T47D (cell line): ENCODE measurements around the gene WDR74.

Experiments
- DNase-seq, 2 experiments: peaks; one replicate each; pipeline versions ENCODE4 v3.0.0 to v3.0.0-alpha.2; 2011 to 2012; ENCODE audit warnings: low read depth in 1 of 2, low spot score in 1 of 2
- JUND ChIP-seq: IDR thresholded peaks from 2 replicates; pipeline ENCODE4 v1.6.1; 2012; ENCODE audit warnings: low read depth
- in situ Hi-C: cut with HindIII; loops from 2 replicates; pipeline ENCODE4 v1.10.0; 2016; ENCODE audit warnings: low sequenced_read_pairs, low pct_unique_long_range_greater_than_20kb

Gene WDR74

GRCh38 chr11:62811659-62812058 lies 27.7 kb downstream of the WDR74 start:
- in situ Hi-C loops, result no loop called here
- no peak for TF ChIP-seq JUND
- no peak for DNase-seq

- TF ChIP-seq JUND, result no peak
- in situ Hi-C loops, result no loop called here
These were observed 28.6 kb downstream of the WDR74 start for GRCh38 chr11:62810748-62811147.

DNA sequence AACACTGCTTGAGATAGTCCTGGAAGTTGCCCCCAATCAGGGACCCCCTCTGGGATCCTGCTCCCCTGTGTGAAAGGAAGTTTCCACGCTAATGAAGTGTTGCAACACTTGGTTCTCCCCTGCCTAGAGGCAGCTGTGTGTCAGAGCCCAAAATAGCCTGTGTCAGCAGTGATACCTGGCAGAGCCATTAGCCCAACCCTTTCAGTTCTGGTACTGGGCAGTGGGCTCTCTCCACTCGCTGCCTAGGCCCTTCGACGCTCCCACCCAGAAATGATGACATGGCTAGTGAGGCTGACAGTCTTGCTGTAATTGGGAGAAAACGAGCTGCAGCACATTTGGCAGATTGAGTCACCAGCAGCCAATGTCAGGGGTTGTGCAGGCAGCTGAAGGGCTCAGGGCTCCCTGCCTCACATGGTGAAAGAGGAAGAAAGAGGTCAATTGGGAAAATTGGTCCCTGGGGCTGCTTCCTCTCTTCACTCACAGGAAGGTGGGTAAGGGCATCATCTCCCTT lies 32.7 kb downstream of the WDR74 start:
- in situ Hi-C loops, result no loop called here
- TF ChIP-seq JUND, result no peak
- no peak for DNase-seq

More at GRCh38 chr11:62810748-62811147, 28.6 kb downstream of the WDR74 start:
- DNase-seq, result no peak

- in situ Hi-C loops, result no loop called here
- TF ChIP-seq JUND, result no peak
- no peak for DNase-seq
These were observed 33.4 kb downstream of the WDR74 start for GRCh38 chr11:62805961-62806441.

DNA sequence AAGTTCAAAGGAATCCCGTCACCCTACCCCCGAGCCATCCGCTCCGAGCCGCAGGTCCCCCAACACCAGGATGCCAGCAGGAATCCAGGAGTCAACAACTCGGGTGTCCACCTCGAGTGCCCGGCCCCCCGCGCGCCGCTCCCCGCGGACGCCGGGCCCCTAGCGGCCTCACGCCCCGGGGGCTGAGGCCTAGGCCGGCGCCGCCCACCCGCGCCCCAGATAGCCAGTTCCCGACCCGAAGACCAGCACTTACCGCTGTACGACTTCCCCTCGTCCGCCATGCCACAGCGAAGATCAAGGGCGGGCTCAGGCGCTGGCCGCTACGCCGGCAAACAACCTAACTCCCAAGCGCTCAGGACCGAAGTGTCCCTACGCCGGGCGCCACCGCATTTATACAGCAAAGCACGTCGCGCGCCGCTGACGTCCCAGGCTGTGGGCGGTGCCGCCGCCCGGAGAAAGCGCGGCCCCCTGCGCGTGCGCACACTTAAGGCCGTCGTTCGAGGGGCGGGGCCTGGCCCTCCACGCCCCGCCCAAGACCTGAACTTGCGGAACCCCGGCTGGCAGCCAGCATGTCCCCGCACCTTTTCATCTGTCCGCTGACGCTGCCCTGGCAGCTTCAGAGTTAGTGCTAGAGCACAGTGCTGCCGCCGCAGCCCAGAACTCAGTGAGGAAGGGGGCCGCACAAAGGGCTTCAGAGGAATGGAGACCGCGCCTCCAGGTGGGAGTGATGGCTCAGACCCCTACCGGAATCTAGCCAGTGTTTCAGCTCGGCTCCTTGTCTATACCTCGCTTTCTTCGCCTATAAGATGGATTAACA lies 34.1 kb downstream of the WDR74 start, which contains the start of gene NXF1:
Gene NXF1, minus strand, starts transcription at position 365 of the 817 bp plus-strand sequence. Its CDS starts 84 bp downstream, at position 281.
- peak; percentile 91 to 97 for DNase-seq
- TF ChIP-seq JUND, result peak; percentile 27; the same call in 1 of the 2 replicates
- in situ Hi-C loops, result no loop called here

DNA sequence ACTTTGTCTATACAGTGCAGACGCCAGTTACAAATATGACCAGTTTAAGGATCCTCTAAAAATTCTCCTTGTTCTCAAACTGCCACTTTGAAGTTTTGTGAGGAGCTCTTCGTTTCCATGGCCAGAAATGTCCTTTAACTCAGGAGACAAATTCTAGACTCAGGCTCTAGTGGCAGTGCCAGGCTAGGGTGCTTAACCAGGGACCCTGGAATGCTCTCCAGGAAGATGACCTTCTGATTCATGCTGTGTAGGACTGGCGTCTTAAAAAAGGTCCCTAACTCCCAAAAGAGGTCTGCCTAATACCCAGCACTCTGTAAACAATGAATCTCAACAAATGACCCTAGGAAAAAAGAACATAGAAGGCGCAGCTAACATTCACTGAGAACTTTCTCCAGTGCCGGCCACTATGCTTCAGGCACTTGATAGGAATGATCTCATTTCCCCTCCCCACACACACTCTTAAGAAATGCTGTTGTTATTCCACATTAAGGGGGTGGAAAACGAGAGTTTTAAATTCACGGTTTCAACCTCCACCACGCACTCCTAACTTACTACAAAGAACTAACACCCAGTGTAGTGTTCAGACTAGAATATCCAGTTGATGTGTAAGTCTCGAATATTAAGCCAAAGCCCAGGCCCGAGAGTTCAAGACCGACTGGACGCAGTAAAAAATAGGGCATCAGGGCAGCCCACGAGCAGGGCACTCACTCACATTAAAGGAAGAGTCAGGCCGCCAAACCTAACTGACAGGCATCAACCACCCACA lies 34.9 kb downstream of the WDR74 start:
- DNase-seq, result no peak
- in situ Hi-C loops, result no loop called here
- no peak for TF ChIP-seq JUND

DNA sequence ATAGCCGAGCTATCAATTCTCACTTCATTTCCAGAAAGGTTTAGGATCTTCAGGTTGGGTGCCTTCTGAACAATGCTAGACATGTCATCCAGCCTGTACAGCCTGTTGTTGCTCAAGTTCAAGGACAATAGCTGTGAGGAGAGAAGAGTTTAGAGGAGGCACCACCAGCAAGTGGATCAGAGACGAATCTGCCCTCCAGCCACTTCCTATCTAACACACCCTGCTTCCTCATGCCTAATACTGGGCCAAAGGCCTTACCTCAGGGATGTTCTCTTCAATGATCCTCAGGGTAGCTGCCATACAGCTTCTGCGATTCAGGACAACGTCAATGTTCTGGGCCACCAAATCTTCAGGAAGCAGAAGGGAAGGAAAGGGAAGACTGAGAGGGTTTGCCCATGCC lies 38.3 kb downstream of the WDR74 start:
- no peak for TF ChIP-seq JUND
- no peak for DNase-seq
- in situ Hi-C loops, result no loop called here

DNA sequence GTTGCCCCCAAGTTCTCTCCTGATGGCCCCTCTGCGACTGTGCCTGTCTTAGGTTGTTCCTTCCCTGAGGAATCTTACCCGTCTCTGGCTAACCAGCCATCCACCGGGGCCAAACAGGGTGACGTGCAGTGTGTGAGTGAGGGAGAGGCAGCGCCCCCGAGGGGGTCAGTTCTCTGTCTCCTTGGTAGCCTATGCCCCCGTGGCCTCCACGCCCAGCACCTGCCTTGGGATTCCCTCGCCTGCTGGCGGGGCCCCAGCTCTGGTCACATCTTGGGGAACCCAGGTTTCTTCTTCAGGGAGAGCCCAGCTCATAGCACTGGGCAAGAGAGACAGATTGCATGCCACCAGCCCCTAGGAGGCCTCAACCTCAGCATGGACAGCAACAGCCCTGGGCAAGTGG lies 39.9 kb downstream of the WDR74 start:
- in situ Hi-C loops, result no loop called here
- no peak for DNase-seq
- TF ChIP-seq JUND, result no peak

- in situ Hi-C loops, result no loop called here
- no peak for TF ChIP-seq JUND
- no peak for DNase-seq
These were observed 43.1 kb downstream of the WDR74 start for GRCh38 chr11:62796281-62796680.

- no peak for DNase-seq
- in situ Hi-C loops, result no loop called here
- no peak for TF ChIP-seq JUND
These were observed 45.1 kb downstream of the WDR74 start for GRCh38 chr11:62794201-62794775.

GRCh38 chr11:62792202-62792575 lies 47.2 kb downstream of the WDR74 start:
- no peak for TF ChIP-seq JUND
- no peak for DNase-seq
- in situ Hi-C loops, result no loop called here

GRCh38 chr11:62791501-62792201 lies 47.7 kb downstream of the WDR74 start, which contains the start of gene TMEM223:
Gene TMEM223 (minus strand): TSS chr11:62792006. CDS start chr11:62791994, 12 bp downstream.
- in situ Hi-C loops, result no loop called here
- DNase-seq, result peak; percentile 79 to 92
- TF ChIP-seq JUND, result no peak
